Mesenchymal stem cell (in vitro differentiated cells and primary cell): Measurements from ENCODE around the gene PBRM1.

ENCODE experiments used
- DNase-seq: peaks from one replicate; pipeline ENCODE4 v3.0.0-alpha.2; 2013
- H2AFZ ChIP-seq: one replicate; pipeline ENCODE4 v1.6.1; 2013; ENCODE audit warnings: low read depth, mild to moderate bottlenecking, control low read depth, inconsistent platforms, low read length, moderate library complexity
- H2AK5ac ChIP-seq: 2 replicates; pipeline ENCODE4 v1.6.1; 2013; ENCODE audit warnings: low read length, moderate library complexity, mild to moderate bottlenecking, inconsistent platforms; ENCODE audit not compliant: severe bottlenecking
- H2BK120ac ChIP-seq: one replicate; pipeline ENCODE4 v1.6.1; 2013; ENCODE audit warnings: low read depth, mild to moderate bottlenecking, inconsistent platforms, low read length, moderate library complexity
- H2BK12ac ChIP-seq, 2 experiments: one replicate each; pipeline ENCODE4 v1.6.1; 2013; ENCODE audit warnings: inconsistent platforms in 2 of 2, low read length in 2 of 2, mild to moderate bottlenecking in 2 of 2, moderate library complexity in 2 of 2, control low read depth in 1 of 2
- H2BK15ac ChIP-seq: one replicate; pipeline ENCODE4 v1.6.1; 2013; ENCODE audit warnings: mild to moderate bottlenecking, low read depth, inconsistent platforms; ENCODE audit not compliant: poor library complexity, severe bottlenecking
- H2BK5ac ChIP-seq: 2 replicates; pipeline ENCODE4 v1.6.1; 2013; ENCODE audit warnings: low read depth, mild to moderate bottlenecking, low read length, control low read depth, inconsistent platforms; ENCODE audit not compliant: poor library complexity, severe bottlenecking
- H3K14ac ChIP-seq, 2 experiments: one replicate each; pipeline ENCODE4 v1.6.1; 2013; ENCODE audit warnings: inconsistent platforms in 2 of 2, low read length in 2 of 2, control low read depth in 1 of 2, mild to moderate bottlenecking in 1 of 2, moderate library complexity in 1 of 2
- H3K18ac ChIP-seq, 2 experiments: one replicate each; pipeline ENCODE4 v1.6.1; 2013; ENCODE audit warnings: inconsistent platforms in 2 of 2, low read length in 2 of 2, control low read depth in 1 of 2, low read depth in 1 of 2, mild to moderate bottlenecking in 1 of 2
- H3K23ac ChIP-seq, 2 experiments: one replicate each; pipeline ENCODE4 v1.6.1; 2013; ENCODE audit warnings: inconsistent platforms in 2 of 2, low read length in 2 of 2, mild to moderate bottlenecking in 2 of 2, moderate library complexity in 2 of 2, control low read depth in 1 of 2
- H3K27ac ChIP-seq: 2 replicates; pipeline ENCODE4 v1.5.1; 2013; ENCODE audit warnings: mild to moderate bottlenecking, moderate library complexity, low read length, control low read depth, inconsistent platforms; ENCODE audit not compliant: poor library complexity, severe bottlenecking
- H3K27me3 ChIP-seq, 2 experiments: 2 replicates each; pipeline versions ENCODE4 v1.6.1 to v1.7.0; 2013; ENCODE audit warnings: low read length in 2 of 2, mild to moderate bottlenecking in 2 of 2, moderate library complexity in 2 of 2, control low read depth in 1 of 2, inconsistent platforms in 1 of 2; ENCODE audit not compliant: control insufficient read depth in 1 of 2, insufficient read depth in 1 of 2
- H3K36me3 ChIP-seq, 2 experiments: 2 replicates each; pipeline versions ENCODE4 v1.6.1 to v1.7.0; 2013; ENCODE audit warnings: low read length in 2 of 2, control low read depth in 1 of 2, inconsistent platforms in 1 of 2, low read depth in 1 of 2, mild to moderate bottlenecking in 1 of 2; ENCODE audit not compliant: insufficient read depth in 2 of 2, control insufficient read depth in 1 of 2
- H3K4ac ChIP-seq, 2 experiments: one replicate each; pipeline ENCODE4 v1.6.1; 2013; ENCODE audit warnings: inconsistent platforms in 2 of 2, low read length in 2 of 2, mild to moderate bottlenecking in 2 of 2, moderate library complexity in 2 of 2, control low read depth in 1 of 2, low read depth in 1 of 2
- H3K4me1 ChIP-seq: 2 replicates; pipeline ENCODE4 v1.6.1; 2013; ENCODE audit warnings: low read depth, low read length, control low read depth; ENCODE audit not compliant: control insufficient read depth, insufficient read depth
- H3K4me2 ChIP-seq: 2 replicates; pipeline ENCODE4 v1.6.1; 2013; ENCODE audit warnings: low read length, mild to moderate bottlenecking, inconsistent platforms; ENCODE audit not compliant: poor library complexity, severe bottlenecking
- H3K4me3 ChIP-seq, 2 experiments: 2 replicates each; pipeline versions ENCODE4 v1.5.1 to v1.7.0; 2013; ENCODE audit warnings: low read length in 2 of 2, mild to moderate bottlenecking in 2 of 2, control low read depth in 1 of 2, low read depth in 1 of 2; ENCODE audit not compliant: insufficient read depth in 1 of 2
- H3K79me1 ChIP-seq: replicated peaks from 2 replicates; pipeline ENCODE4 v1.6.1; 2013; ENCODE audit warnings: mild to moderate bottlenecking, control low read depth, low read length, inconsistent platforms; ENCODE audit not compliant: poor library complexity, severe bottlenecking
- H3K9ac ChIP-seq: 2 replicates; pipeline ENCODE4 v1.7.0; 2013; ENCODE audit warnings: mild to moderate bottlenecking, low read length, moderate library complexity
- H3K9me3 ChIP-seq: 2 replicates; pipeline ENCODE4 v1.7.0; 2013; ENCODE audit warnings: mild to moderate bottlenecking, low read length; ENCODE audit not compliant: control insufficient read depth
- H4K8ac ChIP-seq: one replicate; pipeline ENCODE4 v1.6.1; 2013; ENCODE audit warnings: inconsistent platforms, mild to moderate bottlenecking, low read length, moderate library complexity
- H4K91ac ChIP-seq: one replicate; pipeline ENCODE4 v1.6.1; 2013; ENCODE audit warnings: mild to moderate bottlenecking, low read length, inconsistent platforms
- WGBS: methylation state at CpG from one replicate; pipeline ENCODE4 v1.1.7; 2013; ENCODE audit warnings: mixed read lengths; 5-methylcytosine and 5-hydroxymethylcytosine counted together

PBRM1 gene

DNA sequence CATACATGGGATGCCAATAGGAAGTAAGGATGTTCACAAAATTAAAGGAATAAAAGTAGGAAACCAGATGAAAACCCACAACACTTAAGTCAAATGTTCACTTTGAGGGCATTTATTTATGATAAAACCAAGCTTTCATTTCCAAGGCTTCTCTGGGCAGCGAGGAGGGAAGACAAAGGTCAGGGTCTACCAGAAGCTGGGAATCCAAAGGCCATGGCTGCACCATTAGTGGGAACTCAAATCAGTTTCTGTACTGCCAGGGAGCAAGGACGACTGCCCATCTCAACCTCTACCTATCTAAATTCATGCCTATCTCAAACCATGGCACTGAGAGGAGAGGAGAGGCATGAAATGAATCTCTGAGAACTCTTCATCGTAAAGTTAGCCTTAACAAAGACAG lies 22.6 kb downstream of the PBRM1 start:
- Histone ChIP-seq H2AFZ (no peak overlapping the region), H2BK120ac (no peak overlapping the region), H4K8ac (no peak overlapping the region), H4K91ac (no peak overlapping the region), H3K9ac (no peak overlapping the region), H2AK5ac (no peak overlapping the region), H3K4me3 (no peak overlapping the region), H3K23ac (no peak overlapping the region), H2BK12ac (no peak overlapping the region), H3K79me1 (peaks cover 21% of the 10 kb centered on the region), H3K4me2 (no peak overlapping the region), H2BK15ac (no peak overlapping the region), H3K27me3 (no peaks in the 10 kb centered on the region), H3K4me1 (peaks cover 2% of the 10 kb centered on the region), H3K4ac (no peak overlapping the region), H3K27ac (no peak overlapping the region), H2BK5ac (no peak overlapping the region), H3K36me3 (peaks cover 37 to 83% of the 10 kb centered on the region in 2 experiments), H3K9me3 (no peaks in the 10 kb centered on the region), H3K18ac (no peak overlapping the region), H3K14ac (no peak overlapping the region)
- WGBS = 100% methylated on average over 2 of the region's 3 CpGs
- no peak for DNase-seq

DNA sequence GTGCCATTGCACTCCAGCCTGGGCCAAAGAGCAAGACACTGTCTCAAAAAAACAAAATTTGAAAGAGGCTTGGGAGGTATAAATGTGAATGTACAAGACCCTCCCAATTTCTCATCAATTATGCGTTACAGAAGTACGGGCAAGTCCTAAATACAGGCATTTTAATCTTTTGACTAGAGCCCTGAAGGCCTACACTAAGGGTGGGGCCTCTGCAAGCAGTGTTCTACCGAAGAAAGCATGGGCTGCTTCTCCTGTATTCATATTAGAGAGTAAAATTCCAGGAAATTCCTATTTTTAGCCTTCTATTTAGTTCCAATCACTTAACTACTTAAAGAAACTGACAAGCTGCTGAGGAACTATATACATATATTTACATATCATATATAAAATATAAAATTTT lies 25.7 kb downstream of the PBRM1 start:
- whole genome bisulfite sequencing = 67% methylated on average over 3 of the region's 3 CpGs
- Histone ChIP-seq H3K79me1 (peaks cover 19% of the 10 kb centered on the region), H3K18ac (no peak overlapping the region), H3K23ac (no peak overlapping the region), H3K27me3 (no peaks in the 10 kb centered on the region), H3K27ac (no peak overlapping the region), H2BK12ac (no peak overlapping the region), H3K9me3 (no peaks in the 10 kb centered on the region), H4K8ac (no peak overlapping the region), H2AFZ (no peak overlapping the region), H3K9ac (no peak overlapping the region), H3K14ac (no peak overlapping the region), H2AK5ac (no peak overlapping the region), H3K4ac (no peak overlapping the region), H3K36me3 (peaks cover 35 to 88% of the 10 kb centered on the region in 2 experiments), H2BK5ac (no peak overlapping the region), H2BK120ac (no peak overlapping the region), H4K91ac (no peak overlapping the region), H3K4me3 (no peak overlapping the region), H2BK15ac (no peak overlapping the region), H3K4me2 (no peak overlapping the region), H3K4me1 (no peaks in the 10 kb centered on the region)
- no peak for DNase-seq

DNA sequence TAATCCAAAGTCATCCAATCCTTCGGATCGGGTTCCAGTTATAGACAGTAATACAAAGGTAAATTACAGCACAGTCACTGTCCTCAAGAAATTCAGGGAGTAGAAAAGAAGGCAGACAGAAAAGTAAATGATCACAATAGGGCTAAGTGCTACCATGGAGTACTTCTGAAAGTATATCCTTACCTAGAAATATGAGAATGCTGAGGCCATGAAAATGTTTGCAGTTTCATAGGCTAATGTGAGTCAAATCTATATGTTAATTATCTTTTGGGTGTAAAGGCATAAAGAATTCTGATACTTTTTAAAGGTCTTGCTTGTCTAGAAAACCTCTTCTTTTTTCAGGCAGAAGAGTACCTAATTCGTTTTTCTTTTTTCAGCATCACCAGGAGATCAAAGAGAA lies 29.8 kb downstream of the PBRM1 start:
- Histone ChIP-seq H3K23ac (no peak overlapping the region), H3K18ac (no peak overlapping the region), H2BK15ac (no peak overlapping the region), H3K4me1 (no peaks in the 10 kb centered on the region), H2BK120ac (no peak overlapping the region), H3K9ac (no peak overlapping the region), H4K8ac (no peak overlapping the region), H2BK5ac (no peak overlapping the region), H3K27ac (no peak overlapping the region), H3K36me3 (peaks cover 35 to 95% of the 10 kb centered on the region in 2 experiments), H2AFZ (no peak overlapping the region), H2AK5ac (no peak overlapping the region), H3K79me1 (peaks cover 17% of the 10 kb centered on the region), H4K91ac (no peak overlapping the region), H3K4me2 (no peak overlapping the region), H2BK12ac (no peak overlapping the region), H3K27me3 (no peaks in the 10 kb centered on the region), H3K4me3 (no peak overlapping the region), H3K9me3 (no peaks in the 10 kb centered on the region), H3K4ac (no peak overlapping the region), H3K14ac (no peak overlapping the region)
- WGBS = 92% methylated on average over 3 of the region's 3 CpGs
- DNase-seq = no peak

DNA sequence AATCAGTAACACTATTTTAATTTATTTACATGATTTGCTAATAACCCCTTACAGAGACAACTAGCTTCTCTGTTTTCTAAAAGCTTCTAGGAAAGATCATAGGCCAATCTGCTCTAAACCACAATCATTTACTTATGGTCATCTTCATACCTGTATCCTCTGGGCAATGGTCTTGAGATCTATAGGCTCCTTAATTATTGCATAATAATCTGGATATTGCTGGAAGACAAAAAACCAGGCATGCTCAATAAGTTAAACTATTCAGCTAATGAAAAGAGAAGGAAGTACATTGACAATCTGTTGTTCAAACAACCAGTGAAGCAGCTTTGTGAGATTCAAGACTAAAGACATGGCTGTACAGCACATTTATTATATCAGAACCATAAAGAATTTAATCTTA lies 34.1 kb downstream of the PBRM1 start:
- Histone ChIP-seq H2AK5ac (no peak overlapping the region), H3K4me3 (no peak overlapping the region), H3K4ac (no peak overlapping the region), H3K27me3 (no peaks in the 10 kb centered on the region), H3K9me3 (no peaks in the 10 kb centered on the region), H2AFZ (no peak overlapping the region), H2BK120ac (no peak overlapping the region), H2BK12ac (no peak overlapping the region), H4K91ac (no peak overlapping the region), H3K23ac (no peak overlapping the region), H3K4me2 (no peak overlapping the region), H2BK5ac (no peak overlapping the region), H3K4me1 (no peaks in the 10 kb centered on the region), H2BK15ac (no peak overlapping the region), H3K36me3 (peaks cover 29 to 86% of the 10 kb centered on the region in 2 experiments), H3K79me1 (peaks cover 17% of the 10 kb centered on the region), H3K18ac (no peak overlapping the region), H3K9ac (no peak overlapping the region), H4K8ac (no peak overlapping the region), H3K14ac (no peak overlapping the region), H3K27ac (no peak overlapping the region)
- DNase-seq = no peak
